Vagina (tissue), 2 donors: ENCODE data around the gene PIAS1.

Source experiments
- CTCF ChIP-seq, 3 experiments: fragments of 450-650 bp in 2 of 3; fragments of 200-600 bp in 1 of 3; sonication (generic) in 1 of 3; IDR thresholded peaks; one replicate each; pipeline ENCODE4 v1.5.1; 2017 to 2019; ENCODE audit warnings: antibody characterized with exemption in 3 of 3, mild to moderate bottlenecking in 2 of 3, moderate library complexity in 2 of 3
- POLR2A ChIP-seq, 2 donors: fragments of 450-650 bp; IDR thresholded peaks; one replicate each; pipeline ENCODE4 v1.6.1; 2017; ENCODE audit warnings: antibody characterized with exemption in 2 of 2, mild to moderate bottlenecking in 2 of 2, moderate library complexity in 2 of 2

GRCh38 chr15:68214838-68215254 is 160.7 kb downstream of the PIAS1 start:
- no peak for TF ChIP-seq CTCF (IDR thresholded peaks at IDR 0.05)
- TF ChIP-seq POLR2A (IDR thresholded peaks at IDR 0.05) = no peak
